Effector CD4-positive, alpha-beta T cell (primary cell): ENCODE results near the gene CFLAR.
A peak's percentile ranks its signal among the peaks of the same experiment; 100 is the strongest.
"Not testable (repeated sequence)": the region's sequence is repeated elsewhere in the genome, so short reads cannot be mapped to it uniquely, and the experiment has no call there.

Experiments
- DNase-seq: peaks from one replicate; pipeline ENCODE4 v3.0.0-alpha.2; 2020
- total RNA-seq: gene quantifications from one replicate; lab custom pipeline; 2026; lab: John Stamatoyannopoulos, UW

Gene CFLAR
- 382 reads per million, percentile 97 among the genes with 10 or more reads in this experiment for total RNA-seq

GRCh38 chr2:201116115-201116958 is at the start of gene CFLAR:
CFLAR (plus strand) TSS chr2:201116164; CDS start chr2:201129866, 13,702 bp downstream.
- peak; percentile 68 for DNase-seq

GRCh38 chr2:201070948-201071478 is 45.0 kb upstream of the CFLAR start:
- no peak for DNase-seq

GRCh38 chr2:201071479-201072200 is 44.3 kb upstream of the CFLAR start, which contains the start of the genes HYCC2 and NDUFB3:
HYCC2 (minus strand) TSS chr2:201071671; CDS start chr2:201024009, 47,662 bp downstream.
NDUFB3 (plus strand) TSS chr2:201072001; CDS start chr2:201078883, 6,882 bp downstream.
- peak; percentile 91 for DNase-seq

- DNase-seq, result no peak
Observed at GRCh38 chr2:201072201-201072530, 43.8 kb upstream of the CFLAR start.

- DNase-seq, result no peak
Observed at GRCh38 chr2:201073071-201073470, 42.9 kb upstream of the CFLAR start.

GRCh38 chr2:201074996-201075395 is 41.0 kb upstream of the CFLAR start:
- DNase-seq, result no peak

- DNase-seq, result no peak
Observed at GRCh38 chr2:201084863-201085262, 31.1 kb upstream of the CFLAR start.

GRCh38 chr2:201090574-201090973 is 25.4 kb upstream of the CFLAR start:
- no peak for DNase-seq

GRCh38 chr2:201093573-201093972 is 22.4 kb upstream of the CFLAR start:
- DNase-seq, result no peak

- no peak for DNase-seq
Observed at GRCh38 chr2:201100497-201100896, 15.5 kb upstream of the CFLAR start.

- DNase-seq, result no peak
Observed at GRCh38 chr2:201105759-201106158, 10.2 kb upstream of the CFLAR start.

- no peak for DNase-seq
Observed at GRCh38 chr2:201107624-201108023, 8.3 kb upstream of the CFLAR start.

GRCh38 chr2:201108341-201108740 is 7.6 kb upstream of the CFLAR start:
- DNase-seq, result no peak

- no peak for DNase-seq
Observed at GRCh38 chr2:201109186-201109585, 6.8 kb upstream of the CFLAR start.

- no peak for DNase-seq
Observed at GRCh38 chr2:201110615-201111014, 5.3 kb upstream of the CFLAR start.

- DNase-seq, result no peak
Observed at GRCh38 chr2:201111096-201111495, 4.9 kb upstream of the CFLAR start.

- no peak for DNase-seq
Observed at GRCh38 chr2:201114350-201114749, 1.6 kb upstream of the CFLAR start.

- DNase-seq, result no peak
Observed at GRCh38 chr2:201114846-201115245, 1.1 kb upstream of the CFLAR start.

GRCh38 chr2:201116959-201117734 is 1.2 kb downstream of the CFLAR start:
- peak; percentile 28 for DNase-seq

GRCh38 chr2:201117735-201118094 is 1.8 kb downstream of the CFLAR start:
- DNase-seq, result not testable (repeated sequence)

- DNase-seq, result peak; percentile 80
Observed at GRCh38 chr2:201118121-201118960, 2.4 kb downstream of the CFLAR start.
